UCSD-AML1 (cell line): Measurements from ENCODE around the gene CA10.

Source experiments
- DNase-seq: peaks from one replicate; lab custom pipeline; 2025; ENCODE audit not compliant: unreplicated experiment; lab: John Stamatoyannopoulos, UW

Gene CA10

DNA sequence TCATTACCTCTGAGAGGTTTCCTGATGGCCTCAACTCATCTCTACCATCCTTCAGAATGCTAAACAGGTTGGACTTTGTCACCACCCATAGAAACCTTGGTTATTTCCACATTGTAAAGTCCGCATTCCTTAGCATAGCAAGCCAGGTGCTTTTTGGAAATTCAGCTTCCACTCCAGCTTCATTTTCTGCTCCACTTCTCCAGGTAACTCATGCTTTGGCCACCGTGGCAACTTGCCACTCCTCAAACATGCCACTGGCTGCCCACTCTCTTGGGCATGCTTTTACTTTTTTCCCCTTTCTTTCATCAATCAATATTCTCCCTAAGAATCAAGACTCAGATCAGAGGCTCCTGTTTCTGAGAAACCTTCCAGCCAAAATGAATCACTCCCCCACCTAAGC is 203.3 kb downstream of the CA10 start:
- no peak for DNase-seq

DNA sequence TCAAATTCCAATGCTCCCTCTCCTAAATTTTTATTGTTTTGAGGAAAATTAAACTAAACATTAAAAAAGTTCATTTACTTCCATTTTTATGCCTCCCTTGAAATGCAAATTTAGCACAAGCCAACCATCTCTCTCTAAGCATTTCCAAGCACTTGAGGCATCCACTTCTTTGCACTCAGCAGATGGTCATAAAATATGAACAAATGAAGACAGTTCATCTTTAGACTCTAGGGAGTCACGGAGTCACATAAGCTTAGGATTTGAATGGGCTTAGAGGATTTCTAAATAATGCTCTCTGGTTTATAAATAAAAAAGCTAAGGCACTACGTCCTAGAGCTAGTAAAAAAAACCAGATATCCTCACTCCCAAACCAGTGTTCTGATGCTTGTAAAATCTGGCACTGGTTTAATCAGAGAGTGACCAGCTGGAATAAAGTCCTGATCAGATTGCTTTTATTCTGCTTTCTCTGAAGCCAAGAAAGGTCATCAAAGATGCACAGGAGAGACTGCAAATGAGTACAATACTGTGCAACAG is 204.2 kb downstream of the CA10 start:
- DNase-seq, result no peak

DNA sequence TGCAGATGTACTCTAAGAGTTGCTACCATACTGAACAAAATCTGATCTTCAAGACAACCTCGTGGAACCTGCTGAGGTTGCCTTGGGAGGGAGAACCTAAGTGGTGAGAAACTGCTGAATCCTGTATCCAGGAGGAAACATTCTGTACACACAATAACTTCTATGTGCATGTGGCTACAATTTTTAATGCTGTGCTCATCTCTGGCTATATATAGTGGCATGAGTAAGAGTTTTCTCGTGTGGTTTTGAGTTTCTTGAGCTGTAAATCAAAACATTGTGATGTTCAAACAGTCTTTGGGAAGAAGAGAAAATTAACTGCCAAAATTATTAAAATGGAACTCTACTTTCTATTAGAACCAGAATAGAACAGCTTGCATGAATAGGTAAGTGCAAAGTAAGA is 206.8 kb downstream of the CA10 start:
- no peak for DNase-seq

DNA sequence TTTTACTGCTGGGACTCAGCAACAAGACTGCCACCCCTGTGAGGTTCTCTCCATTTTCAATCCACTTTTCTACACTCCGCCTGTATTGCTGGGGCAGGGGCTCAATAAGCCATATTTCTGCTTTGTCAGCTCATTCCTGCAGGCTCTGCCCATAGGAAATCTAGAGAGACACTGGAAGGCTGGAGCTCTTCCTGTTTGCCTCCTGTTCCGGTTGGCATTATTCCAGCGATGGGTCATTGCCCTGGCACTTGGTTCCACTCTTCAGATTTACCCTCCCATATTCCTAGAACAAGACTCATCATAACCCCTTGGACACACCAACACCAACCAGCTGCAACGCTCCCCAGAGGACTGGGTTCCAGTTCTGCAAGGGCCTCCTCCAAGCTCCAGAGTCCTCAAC is 210.4 kb downstream of the CA10 start:
- no peak for DNase-seq

DNA sequence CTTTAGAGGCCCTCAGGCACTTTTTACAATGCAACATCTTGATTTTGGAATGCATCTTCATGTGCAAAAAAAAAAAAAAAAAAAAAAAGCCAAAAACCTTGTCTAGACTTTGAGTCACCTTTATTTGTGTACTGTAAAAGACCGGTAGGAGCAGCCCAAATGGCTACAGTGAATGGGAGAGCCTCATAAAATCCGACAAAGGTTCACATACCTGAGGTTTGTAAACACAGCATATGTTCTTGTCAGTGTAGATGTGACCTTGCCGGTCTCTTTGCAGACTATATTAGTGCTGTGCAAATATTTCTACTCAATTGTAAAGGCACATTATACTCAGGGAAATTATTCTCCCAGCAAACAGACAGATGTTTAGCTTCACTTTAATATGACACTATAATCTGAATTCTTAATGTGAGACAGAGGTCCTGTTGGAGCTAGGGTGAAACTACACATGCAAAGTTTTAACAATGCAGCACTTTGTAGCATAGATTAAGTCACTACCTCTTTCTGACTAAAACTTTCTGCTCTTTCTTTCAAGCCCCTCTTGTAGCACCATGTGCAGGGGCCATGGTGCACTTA is 211.3 kb downstream of the CA10 start:
- no peak for DNase-seq

DNA sequence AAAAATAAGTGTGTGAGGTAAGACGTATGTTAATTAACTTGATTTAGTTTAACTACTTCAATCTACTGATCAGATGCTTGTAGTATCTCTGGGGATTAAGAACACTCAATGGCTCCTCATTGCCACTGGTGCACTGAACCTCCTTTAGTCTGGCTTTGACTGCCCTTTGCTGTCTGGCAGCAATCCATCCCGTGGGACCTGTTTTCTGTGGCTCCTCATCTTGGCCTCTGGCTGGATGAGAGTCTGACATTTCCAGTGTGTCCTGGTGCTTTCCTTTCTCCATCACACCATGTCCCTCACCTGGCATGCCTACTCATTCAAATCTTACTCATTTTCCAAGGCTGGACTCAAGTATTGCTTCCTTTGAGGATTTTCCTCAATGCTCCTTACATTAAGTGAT is 212.2 kb downstream of the CA10 start:
- no peak for DNase-seq

DNA sequence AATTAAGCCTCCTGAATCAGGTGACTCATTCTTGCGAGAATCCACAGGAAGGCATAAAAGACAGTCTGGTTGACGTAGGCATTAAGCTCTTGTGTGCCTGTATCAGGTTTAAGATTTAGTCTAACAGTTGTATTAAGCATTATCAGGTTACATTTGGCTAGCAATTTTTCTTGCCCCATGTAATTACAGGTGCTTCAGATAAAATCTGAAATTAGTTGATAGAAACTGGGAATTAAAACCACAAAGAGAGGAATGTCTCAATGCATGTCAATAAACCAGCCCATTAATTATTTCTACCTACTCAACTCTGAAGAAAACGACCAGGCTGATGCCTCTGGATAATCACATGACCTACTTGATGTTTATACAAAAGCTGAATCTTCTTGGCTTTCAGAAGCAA is 217.2 kb downstream of the CA10 start:
- no peak for DNase-seq

DNA sequence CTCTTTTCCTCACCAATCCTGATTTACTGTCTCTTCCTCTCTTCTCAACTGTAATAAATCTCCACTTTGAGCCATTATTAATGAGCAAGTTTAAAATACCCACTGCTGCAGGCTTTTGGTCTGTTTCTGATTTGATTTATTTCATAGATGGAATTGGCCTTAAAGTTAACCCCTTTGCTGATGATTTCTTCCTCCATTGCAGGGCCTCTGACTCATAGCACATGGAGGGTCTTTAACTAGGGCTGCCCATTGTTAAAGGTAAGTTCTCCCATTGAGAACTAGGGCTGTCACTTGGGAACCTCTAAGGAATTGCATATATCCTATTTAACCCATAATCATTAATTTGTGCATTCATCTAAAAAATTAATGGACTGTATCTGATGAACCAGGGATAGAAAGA is 221.2 kb downstream of the CA10 start:
- no peak for DNase-seq

DNA sequence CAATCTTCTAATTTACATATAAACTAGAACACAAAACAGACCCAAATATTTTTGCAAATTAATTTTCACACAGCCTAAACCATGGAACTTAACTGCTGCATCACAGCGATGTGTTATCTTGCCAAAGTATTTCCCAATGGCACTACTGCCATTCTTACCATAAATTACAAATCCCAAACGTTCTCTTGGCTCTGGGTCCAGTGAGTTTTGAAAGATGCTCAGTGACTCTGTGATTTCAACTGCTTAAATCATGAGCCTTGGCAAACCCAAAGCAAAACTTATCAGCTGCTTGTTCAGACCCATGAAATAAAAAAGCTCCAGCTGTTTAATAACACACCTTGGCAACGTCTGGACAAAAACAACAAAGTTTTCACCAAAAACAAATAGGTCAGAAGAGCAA is 223.0 kb downstream of the CA10 start:
- DNase-seq, result no peak

DNA sequence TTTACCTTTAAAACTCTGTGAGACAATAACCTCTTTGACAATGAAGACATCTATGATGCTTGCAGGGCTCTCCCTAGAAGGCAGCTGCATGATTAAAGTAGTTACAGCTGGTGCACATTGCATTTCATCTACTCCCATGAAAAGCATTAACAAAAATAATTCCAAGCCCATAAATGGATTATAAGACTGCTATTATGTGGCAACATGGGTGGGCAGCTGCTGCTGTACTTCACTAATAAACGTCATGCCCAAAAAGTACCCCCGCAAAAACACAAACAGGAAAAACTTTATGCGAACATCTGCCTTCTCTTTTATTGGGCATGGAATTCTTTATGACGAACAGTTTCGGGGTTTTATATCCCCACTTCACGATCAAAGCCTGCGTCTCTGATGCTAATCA is 224.9 kb downstream of the CA10 start:
- DNase-seq, result no peak

DNA sequence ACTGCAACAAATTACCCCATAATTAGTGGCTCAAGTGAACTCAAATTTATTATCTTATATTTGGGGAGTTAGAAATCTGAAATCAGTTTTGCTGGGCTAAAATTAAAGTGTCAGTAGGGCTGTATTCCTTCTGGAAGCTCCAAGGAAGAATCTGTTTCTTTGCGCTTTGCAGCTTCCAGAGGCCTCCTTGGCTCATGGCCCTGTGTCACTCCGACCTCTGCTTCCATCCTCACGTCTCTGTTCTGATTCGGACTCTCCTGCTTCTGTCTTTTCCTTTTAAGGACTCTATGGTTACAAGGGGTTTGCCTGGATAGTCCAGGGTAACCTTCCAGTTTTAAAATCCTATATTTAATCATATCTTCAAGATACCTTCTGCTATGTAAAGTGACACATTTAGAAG is 232.1 kb downstream of the CA10 start:
- no peak for DNase-seq

DNA sequence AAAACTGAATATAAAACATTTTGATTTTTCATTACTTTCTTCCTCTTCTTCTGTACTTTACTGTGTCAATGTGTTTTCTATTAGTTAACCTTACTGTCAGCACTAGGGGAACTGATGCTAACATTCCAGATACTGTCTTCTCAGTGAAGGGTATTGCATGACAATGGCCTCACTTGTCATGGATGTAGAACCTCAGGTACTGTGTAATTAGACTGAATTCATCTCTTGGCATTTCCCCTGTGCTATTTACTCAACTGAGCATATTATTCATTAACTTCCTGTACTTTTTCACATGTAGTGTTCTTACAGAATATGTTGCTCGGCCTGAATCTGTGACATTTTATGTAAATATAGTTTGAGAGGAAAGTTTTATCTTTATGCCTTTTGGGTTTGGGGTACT is 237.0 kb downstream of the CA10 start:
- no peak for DNase-seq

DNA sequence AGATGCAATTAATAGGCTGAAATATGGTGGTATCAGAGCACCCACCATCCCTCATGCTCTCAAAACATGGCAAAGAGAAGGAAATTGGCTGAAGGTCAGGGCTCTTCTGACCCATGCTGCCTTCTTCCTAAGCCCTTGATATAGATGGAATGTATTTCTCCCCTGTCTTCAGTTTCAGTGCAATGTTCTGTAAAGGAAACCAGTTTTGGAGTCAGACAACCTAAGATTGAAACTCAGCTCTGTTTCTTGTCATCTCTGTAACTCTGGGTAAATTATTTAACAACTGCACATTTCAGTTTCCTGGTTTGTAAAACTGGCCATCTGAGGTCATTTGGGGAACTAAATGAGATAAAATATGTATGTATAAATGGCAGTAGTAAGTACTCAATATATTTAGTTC is 243.9 kb downstream of the CA10 start:
- no peak for DNase-seq

DNA sequence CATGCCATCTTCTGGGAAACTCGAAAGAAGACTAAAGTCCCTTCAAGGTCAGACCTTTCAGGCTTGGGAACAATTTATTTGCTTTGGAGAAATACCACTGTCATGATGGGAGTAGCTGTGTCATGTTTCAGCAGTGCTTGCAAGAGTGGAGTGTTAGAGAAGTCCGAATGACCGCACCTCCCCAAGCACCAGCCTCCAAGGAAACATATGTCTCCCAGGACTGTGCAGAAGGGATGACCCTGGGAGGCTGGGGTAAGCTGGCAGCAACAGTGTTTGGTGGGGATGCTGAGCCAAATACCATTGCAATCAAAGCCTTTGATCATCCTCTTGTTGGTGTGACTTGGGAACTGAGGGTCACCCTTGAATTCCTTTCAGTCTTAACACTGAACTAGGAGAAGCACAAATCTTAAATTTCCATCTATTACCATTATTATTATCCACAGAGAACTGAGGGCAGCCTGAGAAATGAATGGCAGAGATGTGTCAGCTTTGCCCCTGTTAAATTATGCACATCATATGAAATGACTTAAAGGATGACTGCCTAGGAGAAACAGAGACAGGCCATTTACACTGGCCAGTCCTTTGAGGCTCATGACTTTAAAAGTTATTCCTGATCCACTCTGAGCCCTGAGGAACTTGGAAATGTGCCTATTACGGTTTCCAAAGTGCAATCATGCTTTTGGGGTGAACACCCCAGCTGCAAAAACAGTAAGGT is 244.9 kb downstream of the CA10 start:
- DNase-seq, result no peak

DNA sequence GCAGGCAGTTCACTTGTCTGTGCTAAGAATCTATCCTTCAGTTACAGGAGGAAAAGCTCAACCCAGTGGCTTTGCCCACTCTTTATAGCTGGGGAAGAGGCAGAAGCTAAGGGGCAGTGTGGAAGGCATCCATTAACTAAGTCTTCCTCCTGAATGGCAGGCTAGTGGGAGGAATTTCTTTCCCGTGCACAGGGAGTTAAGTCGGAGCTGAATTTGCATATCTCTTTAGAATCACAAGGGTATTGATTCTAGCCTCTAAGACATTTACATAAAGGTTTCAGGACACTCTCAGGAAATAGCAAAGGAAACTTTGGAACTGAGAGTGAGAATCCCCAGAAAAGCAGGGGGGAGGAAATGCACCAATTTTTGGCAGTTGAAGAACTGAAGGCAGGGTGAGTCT is 245.6 kb downstream of the CA10 start:
- no peak for DNase-seq

DNA sequence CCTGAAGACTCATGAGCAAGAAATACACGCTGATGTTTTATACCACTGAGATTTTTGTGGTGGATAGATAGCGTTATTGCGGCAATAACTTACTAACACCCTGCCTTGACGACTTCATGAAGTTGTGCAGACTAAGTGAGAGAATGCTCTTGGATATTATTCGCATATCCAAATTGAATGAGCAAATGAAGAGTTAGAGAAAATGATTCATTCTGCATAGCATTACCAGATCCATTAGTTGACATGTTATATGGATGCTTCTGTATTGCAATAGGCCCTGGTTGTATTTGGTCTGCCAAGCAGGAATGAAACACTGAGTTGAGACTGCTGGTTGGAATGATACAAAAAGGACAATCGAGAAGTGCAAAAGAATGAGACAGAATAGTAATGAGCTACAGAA is 247.3 kb downstream of the CA10 start:
- DNase-seq, result no peak

DNA sequence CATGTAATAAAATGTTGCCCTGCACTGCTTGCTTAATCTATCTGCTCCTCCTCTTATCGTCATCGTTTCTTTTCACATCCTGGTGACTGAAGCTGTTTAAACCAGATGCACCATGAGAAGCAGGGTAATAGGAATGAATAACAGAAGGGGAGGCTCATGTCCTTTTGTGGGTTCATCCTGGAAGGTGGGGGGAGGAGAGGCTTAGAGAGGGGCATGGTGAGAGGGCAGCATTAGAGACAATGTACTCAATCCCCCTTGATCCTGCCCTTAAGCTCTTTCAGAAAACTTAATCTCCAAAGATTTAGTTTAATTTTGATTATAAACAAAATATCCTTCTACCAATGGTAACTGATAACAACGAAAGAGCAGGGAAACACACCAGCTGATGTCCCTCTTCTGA is 248.5 kb downstream of the CA10 start:
- DNase-seq, result no peak

DNA sequence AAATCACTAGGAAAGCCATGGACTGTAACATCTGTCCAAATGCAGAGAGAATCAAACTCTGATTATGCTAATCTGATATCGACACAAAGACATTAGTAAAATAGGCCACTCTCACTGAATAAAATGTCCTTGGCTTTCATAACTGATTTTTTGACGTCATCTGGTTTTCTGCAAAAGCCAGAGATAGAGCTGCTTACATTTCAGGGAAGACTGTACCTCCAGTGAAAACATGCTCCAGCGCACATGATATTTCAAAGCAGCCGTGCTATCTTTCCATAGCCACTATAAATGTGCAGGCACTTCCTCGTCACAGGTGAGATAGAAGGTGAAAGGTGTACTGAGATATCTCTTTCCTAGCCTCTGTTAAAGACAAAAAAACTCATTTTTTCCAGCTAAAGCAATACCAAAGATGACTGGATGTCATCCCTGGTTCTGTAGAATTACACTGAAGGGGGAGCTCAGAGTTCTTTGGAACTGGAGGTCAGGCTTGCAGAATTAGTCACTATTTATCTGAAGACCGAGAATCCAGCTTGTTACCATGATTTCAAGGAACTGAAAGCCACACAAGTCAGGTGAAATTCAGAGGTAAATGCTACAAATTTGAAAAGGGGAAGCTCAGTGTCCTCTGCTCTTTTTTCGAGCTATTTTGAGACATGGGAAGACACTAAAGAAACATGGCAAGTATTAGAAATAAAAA is 249.5 kb downstream of the CA10 start:
- no peak for DNase-seq

DNA sequence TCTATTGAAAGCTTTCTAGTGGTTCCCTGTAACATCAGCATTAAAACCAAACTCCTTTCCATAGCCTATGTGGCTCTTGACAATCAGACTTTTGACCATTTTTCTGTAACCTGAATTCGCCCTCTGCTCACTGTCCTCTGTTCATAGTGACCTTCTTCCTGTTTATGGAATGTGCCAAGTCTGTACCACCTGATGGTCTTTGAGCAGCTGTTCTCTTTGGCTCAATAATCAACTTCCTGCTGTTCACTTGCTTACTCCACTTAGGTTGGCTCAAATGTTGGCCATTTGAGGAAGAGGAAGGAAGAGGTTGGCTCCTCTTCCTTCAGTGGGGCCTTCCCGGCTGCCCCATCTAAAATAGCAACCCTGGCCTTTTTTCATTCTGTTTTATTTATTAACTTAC is 251.5 kb downstream of the CA10 start:
- no peak for DNase-seq

DNA sequence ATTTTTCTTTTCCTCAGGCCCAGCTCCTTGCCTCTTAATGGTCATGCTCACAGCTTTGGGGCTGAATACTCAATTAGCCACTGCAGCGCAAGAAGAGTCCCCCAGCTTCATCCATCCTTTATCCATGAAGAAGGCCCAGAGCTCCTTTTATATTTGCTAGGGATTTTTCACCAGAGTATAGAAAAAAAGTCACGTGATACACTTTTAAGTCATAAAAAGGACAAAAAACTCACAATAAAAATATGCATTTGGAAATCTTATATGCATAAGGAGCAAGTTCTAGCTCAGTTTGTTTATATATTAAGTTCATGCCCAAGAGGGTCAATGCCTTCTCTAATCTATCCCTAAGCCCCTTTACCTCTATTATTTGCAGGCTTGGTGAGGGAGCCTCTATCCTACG is 254.1 kb downstream of the CA10 start:
- DNase-seq, result no peak

DNA sequence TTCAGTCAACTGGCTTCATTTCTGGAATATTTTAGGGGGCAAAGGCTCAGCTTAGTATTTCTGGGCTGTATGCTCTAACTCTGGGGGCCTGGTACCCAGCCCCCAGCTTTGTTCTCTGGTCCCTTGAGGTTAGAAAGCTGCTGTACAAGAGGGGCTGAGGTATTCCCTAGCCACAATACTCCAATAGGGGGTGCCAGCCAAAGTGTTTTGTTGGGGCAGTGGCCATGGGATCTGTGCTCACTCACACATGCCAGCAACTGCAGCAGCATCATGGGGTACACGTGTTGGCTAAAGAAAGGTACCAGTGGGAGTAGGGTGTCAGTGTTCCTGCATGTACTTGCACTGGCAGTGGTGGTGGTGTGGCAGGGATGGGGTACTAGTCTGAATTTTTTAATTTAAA is 257.3 kb downstream of the CA10 start:
- DNase-seq, result no peak

DNA sequence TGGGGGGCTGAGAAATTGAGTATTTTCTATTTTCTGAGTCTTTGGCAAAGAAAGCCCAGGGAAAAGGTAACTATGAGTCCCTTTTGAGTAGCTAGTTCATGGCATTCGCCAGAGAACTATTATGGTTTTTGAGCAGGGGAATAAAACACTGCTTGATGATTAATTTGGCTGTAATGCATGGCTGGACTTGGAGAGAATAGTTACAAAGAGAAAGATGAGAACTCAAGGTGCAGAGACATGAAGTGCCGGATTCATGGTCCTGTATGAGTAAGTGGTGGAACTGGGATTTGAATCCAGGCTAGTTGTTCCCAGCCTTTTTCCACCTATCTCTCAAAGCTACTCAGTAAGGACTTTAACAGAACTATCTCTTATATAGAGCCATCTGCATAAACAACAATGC is 266.6 kb downstream of the CA10 start:
- DNase-seq, result no peak
